SK-N-SH (cell line): ENCODE measurements around the gene VPS8. TPM values are rescaled to one million over a fixed set of nuclear protein-coding genes. Genes with fewer than 3 reads are reported as not detected.

Experiments
- CTCF ChIA-PET: fragments of 300-600, 350-600 bp; formaldehyde crosslinking; extraction: SDS; loops from one replicate; lab custom pipeline; 2021; lab: Yijun Ruan, JAX
- POLR2A ChIA-PET: fragments of 350-600 bp; sonication (Branson Sonifier 250); formaldehyde crosslinking; extraction: SDS; loops from one replicate; lab custom pipeline; 2020; ENCODE audit warnings: antibody characterized with exemption, inconsistent platforms; lab: Yijun Ruan, JAX
- DNase-seq: peaks from one replicate; pipeline ENCODE4 v3.0.0; 2012
- H2AFZ ChIP-seq: fragments of 200-600 bp; sonication (generic); 2 replicates; pipeline ENCODE4 v1.8.1; 2016; ENCODE audit warnings: antibody characterized with exemption, mild to moderate bottlenecking, low read depth
- H3F3A ChIP-seq: fragments of 200-600 bp; sonication (generic); replicated peaks from 2 replicates; pipeline ENCODE3; 2016; ENCODE audit warnings: antibody characterized with exemption, mild to moderate bottlenecking; ENCODE audit not compliant: insufficient read depth
- H3K27ac ChIP-seq, 2 experiments: fragments of 200-500 bp in 1 of 2; fragments of 200-600 bp in 1 of 2; sonication (Bioruptor generic) in 1 of 2; sonication (generic), shearing (Covaris generic) in 1 of 2; 2 replicates each; pipeline versions ENCODE4 v1.5.1 to v1.6.1; 2014 to 2016; ENCODE audit warnings: low read depth in 2 of 2, inconsistent platforms in 1 of 2, low read length in 1 of 2, mild to moderate bottlenecking in 1 of 2, mixed read lengths in 1 of 2
- H3K27me3 ChIP-seq: fragments of 200-600 bp; sonication (generic), shearing (Covaris generic); 2 replicates; pipeline ENCODE4 v1.6.1; 2016; ENCODE audit warnings: mixed run types; ENCODE audit not compliant: insufficient read depth
- H3K36me3 ChIP-seq, 2 experiments: fragments of 200-500 bp in 1 of 2; fragments of 200-600 bp in 1 of 2; sonication (Bioruptor generic) in 1 of 2; sonication (generic) in 1 of 2; replicated peaks in 1 of 2; 2 replicates each; pipeline versions ENCODE3 to v1.5.1; 2014 to 2016; ENCODE audit warnings: low read length in 1 of 2, mild to moderate bottlenecking in 1 of 2; ENCODE audit not compliant: insufficient read depth in 2 of 2, control insufficient read depth in 1 of 2
- H3K4me1 ChIP-seq, 2 experiments: fragments of 200-500 bp in 1 of 2; fragments of 200-600 bp in 1 of 2; sonication (Bioruptor generic) in 1 of 2; sonication (generic), shearing (Covaris generic) in 1 of 2; 2 replicates each; pipeline versions ENCODE4 v1.5.1 to v1.6.1; 2014 to 2016; ENCODE audit warnings: low read depth in 1 of 2, low read length in 1 of 2, mixed run types in 1 of 2; ENCODE audit not compliant: insufficient read depth in 2 of 2, control insufficient read depth in 1 of 2
- H3K4me2 ChIP-seq: fragments of 200-600 bp; sonication (generic), shearing (Covaris generic); 2 replicates; pipeline ENCODE4 v1.6.1; 2017; ENCODE audit warnings: mixed run types
- H3K4me3 ChIP-seq, 2 experiments: fragments of 200-500 bp in 1 of 2; fragments of 200-600 bp in 1 of 2; sonication (Bioruptor generic) in 1 of 2; sonication (generic), shearing (Covaris generic) in 1 of 2; 2 replicates each; pipeline versions ENCODE4 v1.5.1 to v1.8.1; 2014 to 2016; ENCODE audit warnings: low read depth in 2 of 2, inconsistent platforms in 1 of 2, low read length in 1 of 2, mild to moderate bottlenecking in 1 of 2, mixed read lengths in 1 of 2, moderate library complexity in 1 of 2
- H3K79me2 ChIP-seq: fragments of 200-600 bp; sonication (generic); 2 replicates; pipeline ENCODE4 v1.8.1; 2017; ENCODE audit warnings: mild to moderate bottlenecking; ENCODE audit not compliant: insufficient read depth
- H3K9ac ChIP-seq: fragments of 200-600 bp; sonication (generic); 2 replicates; pipeline ENCODE4 v1.6.1; 2017; ENCODE audit warnings: mixed run types
- H3K9me2 ChIP-seq: fragments of 200-600 bp; sonication (generic); 2 replicates; pipeline ENCODE4 v1.6.1; 2017; ENCODE audit warnings: mixed run types
- H3K9me3 ChIP-seq: fragments of 200-600 bp; sonication (generic); 2 replicates; pipeline ENCODE4 v1.6.1; 2017; ENCODE audit warnings: mixed run types, mild to moderate bottlenecking, moderate library complexity
- H4K20me1 ChIP-seq: fragments of 200-600 bp; sonication (generic); 2 replicates; pipeline ENCODE4 v1.6.1; 2017; ENCODE audit warnings: mild to moderate bottlenecking, mixed run types; ENCODE audit not compliant: insufficient read depth
- ELF1 ChIP-seq: IDR thresholded peaks from 2 replicates; pipeline ENCODE4 v1.4.0; 2012
- EP300 ChIP-seq, 2 experiments: IDR thresholded peaks; 2 replicates each; pipeline versions ENCODE4 v1.4.0 to v1.6.1; 2012; ENCODE audit warnings: borderline replicate concordance in 1 of 2, low read depth in 1 of 2, low read length in 1 of 2
- FOXM1 ChIP-seq: IDR thresholded peaks from 2 replicates; pipeline ENCODE4 v1.4.0; 2012; ENCODE audit warnings: low read depth, mild to moderate bottlenecking
- GABPA ChIP-seq: IDR thresholded peaks from 2 replicates; pipeline ENCODE4 v1.4.0; 2012; ENCODE audit warnings: low read depth, mild to moderate bottlenecking
- GATA2 ChIP-seq: sonication (generic); formaldehyde crosslinking; IDR thresholded peaks from 2 replicates; pipeline ENCODE4 v1.5.0; 2020; ENCODE audit warnings: mild to moderate bottlenecking, missing genetic modification reagents
- JUND ChIP-seq: IDR thresholded peaks from 2 replicates; pipeline ENCODE4 v1.4.0; 2012
- MXI1 ChIP-seq: IDR thresholded peaks from 2 replicates; pipeline ENCODE4 v1.6.1; 2012; ENCODE audit warnings: mild to moderate bottlenecking, low read depth, low read length, improper control_type of control experiment
- POLR2AphosphoS5 ChIP-seq: IDR thresholded peaks from 2 replicates; pipeline ENCODE4 v1.6.1; 2012; ENCODE audit warnings: low read depth, low read length
- RCOR1 ChIP-seq: fragments of 150-350 bp; IDR thresholded peaks from 2 replicates; pipeline ENCODE4 v1.6.1; 2017; ENCODE audit warnings: antibody characterized with exemption, low read length
- RFX5 ChIP-seq: IDR thresholded peaks from 2 replicates; pipeline ENCODE4 v1.6.1; 2012; ENCODE audit warnings: mild to moderate bottlenecking, improper control_type of control experiment, low read length
- RXRA ChIP-seq: IDR thresholded peaks from 2 replicates; pipeline ENCODE4 v1.4.0; 2012; ENCODE audit warnings: low read depth, mild to moderate bottlenecking, borderline replicate concordance
- SIN3A ChIP-seq: IDR thresholded peaks from 2 replicates; pipeline ENCODE4 v1.6.1; 2012; ENCODE audit warnings: low read depth, mild to moderate bottlenecking, low read length, moderate library complexity, borderline replicate concordance
- TAF1 ChIP-seq: IDR thresholded peaks from 2 replicates; pipeline ENCODE4 v1.6.1; 2012; ENCODE audit warnings: low read depth, mild to moderate bottlenecking, low read length, moderate library complexity, borderline replicate concordance
- TCF12 ChIP-seq: IDR thresholded peaks from 2 replicates; pipeline ENCODE4 v1.4.0; 2012
- YY1 ChIP-seq: IDR thresholded peaks from 2 replicates; pipeline ENCODE4 v1.4.0; 2012; ENCODE audit warnings: low read depth, mild to moderate bottlenecking
- WGBS: methylation state at CpG from one replicate; pipeline ENCODE4 v1.1.6; 2017; ENCODE audit warnings: low lambda C conversion rate; 5-methylcytosine and 5-hydroxymethylcytosine counted together
- polyA plus RNA-seq, 3 experiments: library from polyadenylated mRNA; depleted of rRNA; stranded (reverse); fragments of >200 nt; gene quantifications; 2 replicates each; pipeline ENCODE4 v1.2.3, GENCODE V29; 2012
- TF ChIP-seq, protein P1 (sequence below): fragments of 150-350 bp; IDR thresholded peaks from 2 replicates; pipeline ENCODE4 v1.6.1; 2017; ENCODE audit warnings: antibody characterized with exemption, low read length, low read depth, borderline replicate concordance
- TF ChIP-seq, protein P2 (sequence below): IDR thresholded peaks from 2 replicates; pipeline ENCODE4 v1.6.1; 2012; ENCODE audit warnings: mild to moderate bottlenecking, low read depth, low read length, moderate library complexity
- TF ChIP-seq, protein P3 (sequence below): fragments of 150-350 bp; IDR thresholded peaks from 2 replicates; pipeline ENCODE4 v1.6.1; 2016; ENCODE audit warnings: mild to moderate bottlenecking, low read depth, low read length
- TF ChIP-seq, protein P4 (sequence below): IDR thresholded peaks from 2 replicates; pipeline ENCODE4; 2012
- TF ChIP-seq, protein P5 (sequence below): fragments of 200-600 bp; sonication (generic); IDR thresholded peaks from 2 replicates; pipeline ENCODE4 v1.6.1; 2017; ENCODE audit warnings: antibody characterized with exemption, mild to moderate bottlenecking, moderate library complexity

VPS8 gene
- polyA plus RNA-seq, 1 of the 3 experiments (the other 2 are of a cell fraction) = 12.8 TPM

DNA sequence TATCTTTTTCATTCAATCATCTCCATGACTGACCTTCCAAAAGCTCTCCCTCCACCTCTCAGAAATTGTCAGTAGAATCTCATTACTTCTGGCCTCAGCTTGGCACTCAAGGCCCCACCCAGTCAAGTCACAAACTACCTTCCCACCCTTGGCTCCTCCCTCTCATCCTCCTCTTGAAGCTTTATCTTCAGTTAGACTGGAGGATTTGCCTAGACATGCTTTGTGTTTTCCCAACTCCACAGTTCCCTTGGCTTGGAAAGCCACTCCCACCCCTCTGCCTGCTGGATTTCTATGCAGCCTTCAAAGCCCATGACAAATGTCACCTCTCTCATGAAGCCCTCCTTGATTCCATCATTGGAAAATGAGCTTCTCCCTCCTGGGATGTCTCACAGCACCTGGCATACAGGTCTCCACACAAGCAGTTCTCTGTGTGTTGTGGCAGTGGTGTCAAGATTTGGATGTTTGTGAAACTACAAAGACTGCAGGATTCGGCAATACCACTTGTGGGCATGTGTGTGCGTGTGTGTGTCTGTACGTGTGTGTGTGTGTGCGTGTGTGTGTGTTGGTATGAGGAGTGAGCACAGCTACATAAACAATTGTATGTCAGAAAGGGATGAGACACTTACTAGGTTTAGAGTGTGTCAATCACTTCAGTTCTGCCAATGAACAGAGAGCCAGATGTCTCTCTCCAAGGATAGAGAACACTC, 45.3 kb upstream of the VPS8 start:
- Histone ChIP-seq H3K9me3 (no peaks in the 10 kb centered on the region), H3K27me3 (no peaks in the 10 kb centered on the region), H3F3A (no peaks in the 10 kb centered on the region), H3K9me2 (no peaks in the 10 kb centered on the region), H3K4me3 (no peak overlapping the region), H3K79me2 (no peaks in the 10 kb centered on the region), H3K36me3 (no peaks in the 10 kb centered on the region), H2AFZ (no peak overlapping the region), H3K27ac (no peak overlapping the region), H3K4me1 (peaks cover 0 to 2% of the 10 kb centered on the region in 2 experiments; a peak in 1 of 4 replicates), H3K4me2 (no peak overlapping the region), H4K20me1 (no peaks in the 10 kb centered on the region), H3K9ac (no peak overlapping the region)
- WGBS = 91% methylated on average over 4 of the region's 4 CpGs
- TF ChIP-seq FOXM1 (no peak), YY1 (no peak), SIN3A (no peak), GATA2 (CRISPR knock-in tag) (no peak), POLR2AphosphoS5 (no peak), GABPA (no peak), RXRA (no peak), EP300 (IDR thresholded peaks at IDR 0.05; ENCODE audit: borderline replicate concordance in 1 of 2, low read depth in 1 of 2, low read length in 1 of 2) (no peak), MXI1 (no peak), TCF12 (no peak), ELF1 (no peak), TAF1 (no peak), RCOR1 (no peak), JUND (no peak), RFX5 (no peak)
- TF ChIP-seq, protein P1, sequence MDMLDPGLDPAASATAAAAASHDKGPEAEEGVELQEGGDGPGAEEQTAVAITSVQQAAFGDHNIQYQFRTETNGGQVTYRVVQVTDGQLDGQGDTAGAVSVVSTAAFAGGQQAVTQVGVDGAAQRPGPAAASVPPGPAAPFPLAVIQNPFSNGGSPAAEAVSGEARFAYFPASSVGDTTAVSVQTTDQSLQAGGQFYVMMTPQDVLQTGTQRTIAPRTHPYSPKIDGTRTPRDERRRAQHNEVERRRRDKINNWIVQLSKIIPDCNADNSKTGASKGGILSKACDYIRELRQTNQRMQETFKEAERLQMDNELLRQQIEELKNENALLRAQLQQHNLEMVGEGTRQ = no peak
- TF ChIP-seq, protein P2, sequence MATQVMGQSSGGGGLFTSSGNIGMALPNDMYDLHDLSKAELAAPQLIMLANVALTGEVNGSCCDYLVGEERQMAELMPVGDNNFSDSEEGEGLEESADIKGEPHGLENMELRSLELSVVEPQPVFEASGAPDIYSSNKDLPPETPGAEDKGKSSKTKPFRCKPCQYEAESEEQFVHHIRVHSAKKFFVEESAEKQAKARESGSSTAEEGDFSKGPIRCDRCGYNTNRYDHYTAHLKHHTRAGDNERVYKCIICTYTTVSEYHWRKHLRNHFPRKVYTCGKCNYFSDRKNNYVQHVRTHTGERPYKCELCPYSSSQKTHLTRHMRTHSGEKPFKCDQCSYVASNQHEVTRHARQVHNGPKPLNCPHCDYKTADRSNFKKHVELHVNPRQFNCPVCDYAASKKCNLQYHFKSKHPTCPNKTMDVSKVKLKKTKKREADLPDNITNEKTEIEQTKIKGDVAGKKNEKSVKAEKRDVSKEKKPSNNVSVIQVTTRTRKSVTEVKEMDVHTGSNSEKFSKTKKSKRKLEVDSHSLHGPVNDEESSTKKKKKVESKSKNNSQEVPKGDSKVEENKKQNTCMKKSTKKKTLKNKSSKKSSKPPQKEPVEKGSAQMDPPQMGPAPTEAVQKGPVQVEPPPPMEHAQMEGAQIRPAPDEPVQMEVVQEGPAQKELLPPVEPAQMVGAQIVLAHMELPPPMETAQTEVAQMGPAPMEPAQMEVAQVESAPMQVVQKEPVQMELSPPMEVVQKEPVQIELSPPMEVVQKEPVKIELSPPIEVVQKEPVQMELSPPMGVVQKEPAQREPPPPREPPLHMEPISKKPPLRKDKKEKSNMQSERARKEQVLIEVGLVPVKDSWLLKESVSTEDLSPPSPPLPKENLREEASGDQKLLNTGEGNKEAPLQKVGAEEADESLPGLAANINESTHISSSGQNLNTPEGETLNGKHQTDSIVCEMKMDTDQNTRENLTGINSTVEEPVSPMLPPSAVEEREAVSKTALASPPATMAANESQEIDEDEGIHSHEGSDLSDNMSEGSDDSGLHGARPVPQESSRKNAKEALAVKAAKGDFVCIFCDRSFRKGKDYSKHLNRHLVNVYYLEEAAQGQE = no peak
- TF ChIP-seq, protein P3, sequence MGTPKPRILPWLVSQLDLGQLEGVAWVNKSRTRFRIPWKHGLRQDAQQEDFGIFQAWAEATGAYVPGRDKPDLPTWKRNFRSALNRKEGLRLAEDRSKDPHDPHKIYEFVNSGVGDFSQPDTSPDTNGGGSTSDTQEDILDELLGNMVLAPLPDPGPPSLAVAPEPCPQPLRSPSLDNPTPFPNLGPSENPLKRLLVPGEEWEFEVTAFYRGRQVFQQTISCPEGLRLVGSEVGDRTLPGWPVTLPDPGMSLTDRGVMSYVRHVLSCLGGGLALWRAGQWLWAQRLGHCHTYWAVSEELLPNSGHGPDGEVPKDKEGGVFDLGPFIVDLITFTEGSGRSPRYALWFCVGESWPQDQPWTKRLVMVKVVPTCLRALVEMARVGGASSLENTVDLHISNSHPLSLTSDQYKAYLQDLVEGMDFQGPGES = no peak
- TF ChIP-seq, protein P4, sequence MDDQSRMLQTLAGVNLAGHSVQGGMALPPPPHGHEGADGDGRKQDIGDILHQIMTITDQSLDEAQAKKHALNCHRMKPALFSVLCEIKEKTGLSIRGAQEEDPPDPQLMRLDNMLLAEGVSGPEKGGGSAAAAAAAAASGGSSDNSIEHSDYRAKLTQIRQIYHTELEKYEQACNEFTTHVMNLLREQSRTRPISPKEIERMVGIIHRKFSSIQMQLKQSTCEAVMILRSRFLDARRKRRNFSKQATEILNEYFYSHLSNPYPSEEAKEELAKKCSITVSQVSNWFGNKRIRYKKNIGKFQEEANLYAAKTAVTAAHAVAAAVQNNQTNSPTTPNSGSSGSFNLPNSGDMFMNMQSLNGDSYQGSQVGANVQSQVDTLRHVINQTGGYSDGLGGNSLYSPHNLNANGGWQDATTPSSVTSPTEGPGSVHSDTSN = no peak
- TF ChIP-seq, protein P5, sequence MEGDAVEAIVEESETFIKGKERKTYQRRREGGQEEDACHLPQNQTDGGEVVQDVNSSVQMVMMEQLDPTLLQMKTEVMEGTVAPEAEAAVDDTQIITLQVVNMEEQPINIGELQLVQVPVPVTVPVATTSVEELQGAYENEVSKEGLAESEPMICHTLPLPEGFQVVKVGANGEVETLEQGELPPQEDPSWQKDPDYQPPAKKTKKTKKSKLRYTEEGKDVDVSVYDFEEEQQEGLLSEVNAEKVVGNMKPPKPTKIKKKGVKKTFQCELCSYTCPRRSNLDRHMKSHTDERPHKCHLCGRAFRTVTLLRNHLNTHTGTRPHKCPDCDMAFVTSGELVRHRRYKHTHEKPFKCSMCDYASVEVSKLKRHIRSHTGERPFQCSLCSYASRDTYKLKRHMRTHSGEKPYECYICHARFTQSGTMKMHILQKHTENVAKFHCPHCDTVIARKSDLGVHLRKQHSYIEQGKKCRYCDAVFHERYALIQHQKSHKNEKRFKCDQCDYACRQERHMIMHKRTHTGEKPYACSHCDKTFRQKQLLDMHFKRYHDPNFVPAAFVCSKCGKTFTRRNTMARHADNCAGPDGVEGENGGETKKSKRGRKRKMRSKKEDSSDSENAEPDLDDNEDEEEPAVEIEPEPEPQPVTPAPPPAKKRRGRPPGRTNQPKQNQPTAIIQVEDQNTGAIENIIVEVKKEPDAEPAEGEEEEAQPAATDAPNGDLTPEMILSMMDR = no peak
- DNase-seq = no peak
- ChIA-PET POLR2A (no interaction called here), CTCF (interaction anchor here (0.8 to 1.9 kb wide), 6 partner anchors 11 to 217 kb away, joined by 3 to 11 read pairs (median 4); partner anchors contain the start of gene EPHB3)
